ENCODE results near the gene ANKRD23. TPM values are rescaled to one million over a fixed set of nuclear protein-coding genes. Genes with fewer than 3 reads are reported as not detected.

Gene ANKRD23
- total RNA-seq, 2 experiments from 2014 or later: 3.3 to 4.2 TPM

- Mint-ChIP-seq H3K4me1 (ENCODE audit: low read depth) (peaks cover 11% of the 10 kb centered on the region), H3K27me3 (ENCODE audit: low read depth) (no peaks in the 10 kb centered on the region), H3K36me3 (ENCODE audit: low read depth) (peaks cover 12% of the 10 kb centered on the region), H3K9me3 (no peaks in the 10 kb centered on the region), H3K27ac (no peak overlapping the region), H3K4me3 (no peak overlapping the region)
- no peak for DNase-seq
- intact Hi-C loops (cut with micrococcal nuclease): loop anchor here (1.0 to 2.0 kb wide), 2 partner anchors 18 to 23 kb away; partner anchors contain the start of genes ANKRD39 and CNNM3
- CTCF ChIA-PET: interaction anchor here (1.1 to 1.7 kb wide), 5 partner anchors 16 to 122 kb away, joined by 3 to 9 read pairs (median 5); partner anchors contain the start of gene ANKRD39
Observed at GRCh38 chr2:96839875-96840850, 3.7 kb downstream of the ANKRD23 start.

DNA sequence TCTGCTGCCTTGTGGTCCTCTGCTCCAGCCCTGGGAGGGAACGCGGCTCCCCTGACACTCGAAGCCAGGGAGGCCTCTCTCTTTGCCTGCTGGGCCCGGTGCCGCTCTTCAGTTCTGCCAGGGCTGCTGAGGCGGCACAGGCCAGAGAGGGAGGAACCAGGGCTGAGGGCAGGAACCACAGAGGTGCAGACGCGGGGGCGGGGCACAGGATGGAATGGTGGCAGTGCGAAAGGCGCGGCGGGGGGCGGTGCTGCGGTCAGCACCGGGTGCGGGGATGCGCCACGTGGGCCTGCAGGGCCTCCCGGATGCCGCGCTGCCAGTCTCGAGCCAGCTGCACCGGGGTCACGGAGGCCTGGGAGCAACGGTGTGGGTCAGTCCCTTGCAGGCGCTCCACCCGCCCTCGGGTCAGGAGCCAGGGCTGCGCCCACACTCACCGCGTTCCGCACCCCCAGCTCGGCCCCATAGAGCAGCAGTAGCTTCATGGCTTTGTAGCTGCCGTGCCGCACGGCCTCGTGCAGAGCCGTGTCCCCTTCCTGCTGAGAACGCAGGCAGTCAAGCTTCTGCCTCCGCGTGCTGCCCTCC lies 4.4 kb downstream of the ANKRD23 start:
- Mint-ChIP-seq H3K4me3 (peak overlapping the region; percentile 49), H3K27ac (no peak overlapping the region), H3K36me3 (ENCODE audit: low read depth) (peaks cover 9% of the 10 kb centered on the region), H3K27me3 (ENCODE audit: low read depth) (no peaks in the 10 kb centered on the region), H3K4me1 (ENCODE audit: low read depth) (peaks cover 11% of the 10 kb centered on the region), H3K9me3 (no peaks in the 10 kb centered on the region)
- CTCF ChIA-PET: interaction anchor here (1.1 to 1.7 kb wide), 4 partner anchors 17 to 123 kb away, joined by 3 to 9 read pairs (median 6); partner anchors contain the start of gene ANKRD39
- intact Hi-C loops (cut with micrococcal nuclease): loop anchor here (1.0 to 2.0 kb wide), 2 partner anchors 19 to 23 kb away; partner anchors contain the start of genes ANKRD39 and CNNM3
- peak; percentile 89 for DNase-seq

DNA sequence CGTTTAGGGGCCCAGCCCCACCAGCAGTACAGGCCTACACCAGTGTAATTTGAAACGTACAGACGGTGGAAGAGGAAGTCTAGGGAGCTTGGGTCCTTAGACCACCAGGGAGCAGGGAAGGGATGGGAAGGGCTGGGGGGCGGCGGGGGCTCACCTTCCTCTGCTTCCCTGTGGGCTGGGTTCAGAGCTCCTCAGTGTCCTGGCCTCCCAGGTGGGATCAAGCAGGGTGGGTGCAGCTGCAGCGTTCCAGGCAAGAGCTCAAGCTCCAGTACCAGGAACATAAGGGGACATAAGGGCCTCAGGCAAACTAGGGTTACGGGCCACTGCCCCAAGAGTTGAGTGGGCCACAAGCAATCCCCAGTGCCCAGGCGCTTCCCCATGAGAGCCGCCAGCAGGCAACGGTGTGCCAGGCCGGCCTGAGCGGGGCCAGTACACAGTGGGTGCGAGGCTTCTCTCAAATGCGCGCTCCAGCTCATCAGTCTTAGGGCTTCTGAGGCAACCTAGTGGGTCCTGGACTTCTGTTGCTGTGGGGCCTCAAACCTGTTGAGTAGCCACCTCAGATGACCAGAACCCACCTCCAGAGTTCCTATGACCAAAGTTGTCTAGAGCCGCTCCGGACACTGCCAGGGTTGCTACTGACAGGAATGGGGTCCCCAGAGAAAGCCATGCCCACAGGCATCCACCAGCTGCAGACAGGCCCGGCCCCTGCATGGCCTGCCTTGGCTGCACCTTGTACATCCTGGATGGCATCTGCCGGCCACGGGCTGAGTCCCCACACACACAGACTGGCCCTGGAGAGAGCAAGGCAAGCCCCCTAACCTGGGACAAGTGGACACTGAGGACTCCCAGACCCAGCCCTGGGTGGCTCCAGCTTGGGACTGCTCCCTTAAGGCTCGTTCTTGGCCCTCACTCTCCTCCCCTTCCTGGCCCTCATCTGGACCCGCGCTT lies 5.2 kb downstream of the ANKRD23 start:
- Mint-ChIP-seq H3K36me3 (ENCODE audit: low read depth) (peaks cover 11% of the 10 kb centered on the region), H3K9me3 (no peaks in the 10 kb centered on the region), H3K27me3 (ENCODE audit: low read depth) (no peaks in the 10 kb centered on the region), H3K4me1 (ENCODE audit: low read depth) (peaks cover 11% of the 10 kb centered on the region), H3K27ac (no peak overlapping the region), H3K4me3 (peak overlapping the region; percentile 49)
- intact Hi-C loops (cut with micrococcal nuclease): loop anchor here (1.0 to 2.0 kb wide), 2 partner anchors 20 to 22 kb away; partner anchors contain the start of genes ANKRD39 and CNNM3
- CTCF ChIA-PET: no interaction called here
- DNase-seq: no peak

DNA sequence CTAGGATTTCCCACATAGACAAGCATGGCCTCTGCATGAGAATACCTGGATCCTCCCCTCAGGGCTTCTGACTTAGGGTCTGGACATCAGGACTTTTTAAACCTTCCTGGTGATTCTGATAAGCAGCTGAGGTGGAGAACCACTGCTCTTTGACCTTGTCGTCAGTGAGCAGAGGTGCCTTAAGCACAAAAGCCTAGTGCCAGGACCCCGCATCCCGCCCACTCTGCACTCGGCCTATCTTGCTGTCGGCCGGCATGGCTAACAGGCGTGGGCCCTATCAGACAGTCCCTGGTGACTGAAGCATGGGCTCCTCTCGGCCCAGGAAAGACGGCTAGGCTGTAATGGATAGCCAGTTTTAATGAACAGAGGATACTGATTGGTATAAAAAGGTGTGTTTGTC lies 6.2 kb downstream of the ANKRD23 start:
- intact Hi-C loops (cut with micrococcal nuclease): no loop called here
- no peaks in the 10 kb centered on the region for H3K27me3 Mint-ChIP-seq (ENCODE audit: low read depth)
- peaks cover 11% of the 10 kb centered on the region for H3K36me3 Mint-ChIP-seq (ENCODE audit: low read depth)
- H3K4me1 Mint-ChIP-seq (ENCODE audit: low read depth): peaks cover 11% of the 10 kb centered on the region
- H3K9me3 Mint-ChIP-seq: no peaks in the 10 kb centered on the region
- no peak overlapping the region for H3K27ac Mint-ChIP-seq
- CTCF ChIA-PET: no interaction called here
- DNase-seq: no peak
- H3K4me3 Mint-ChIP-seq: no peak overlapping the region

DNA sequence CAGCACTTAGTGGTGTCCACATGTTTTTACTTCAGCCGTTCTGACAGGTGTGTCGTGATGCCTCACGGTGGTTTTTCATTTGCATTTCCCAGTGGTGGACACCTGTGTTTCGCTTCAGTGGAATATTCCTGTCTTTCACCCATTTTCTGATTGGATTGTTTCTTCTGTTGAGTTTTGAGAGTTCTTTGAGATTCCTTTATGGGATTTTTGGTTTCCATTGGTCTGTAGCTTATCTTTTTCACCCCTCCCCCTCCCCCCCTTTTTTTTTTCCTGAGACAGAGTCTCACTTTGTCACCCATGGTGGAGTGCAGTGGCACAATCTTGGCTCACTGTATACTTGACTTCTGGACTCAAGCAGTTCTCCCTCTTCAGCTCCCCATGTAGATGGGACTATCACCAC lies 8.0 kb downstream of the ANKRD23 start:
- Mint-ChIP-seq H3K4me3 (no peak overlapping the region), H3K9me3 (no peaks in the 10 kb centered on the region), H3K4me1 (ENCODE audit: low read depth) (peaks cover 11% of the 10 kb centered on the region), H3K27me3 (ENCODE audit: low read depth) (no peaks in the 10 kb centered on the region), H3K36me3 (ENCODE audit: low read depth) (peaks cover 12% of the 10 kb centered on the region), H3K27ac (no peak overlapping the region)
- intact Hi-C loops (cut with micrococcal nuclease): no loop called here
- no peak for DNase-seq
- CTCF ChIA-PET: interaction anchor here (0.6 kb wide), 2 partner anchors 115 to 221 kb away, joined by 3 read pairs; no protein-coding TSS in a partner anchor

GRCh38 chr2:96832754-96833507 lies 10.9 kb downstream of the ANKRD23 start:
- no peaks in the 10 kb centered on the region for H3K4me1 Mint-ChIP-seq (ENCODE audit: low read depth)
- no peak overlapping the region for H3K4me3 Mint-ChIP-seq
- intact Hi-C loops (cut with micrococcal nuclease): no loop called here
- peaks cover 10% of the 10 kb centered on the region for H3K36me3 Mint-ChIP-seq (ENCODE audit: low read depth)
- CTCF ChIA-PET: interaction anchor here (0.8 to 1.6 kb wide), 2 partner anchors 25 to 29 kb away, joined by 4 to 10 read pairs; partner anchors contain the start of gene ANKRD39
- no peak for DNase-seq
- no peak overlapping the region for H3K27ac Mint-ChIP-seq
- no peaks in the 10 kb centered on the region for H3K27me3 Mint-ChIP-seq (ENCODE audit: low read depth)
- H3K9me3 Mint-ChIP-seq: no peaks in the 10 kb centered on the region

- H3K9me3 Mint-ChIP-seq: no peaks in the 10 kb centered on the region
- H3K36me3 Mint-ChIP-seq (ENCODE audit: low read depth): peaks cover 10% of the 10 kb centered on the region
- no peak for DNase-seq
- H3K27ac Mint-ChIP-seq: no peak overlapping the region
- no peaks in the 10 kb centered on the region for H3K27me3 Mint-ChIP-seq (ENCODE audit: low read depth)
- no peak overlapping the region for H3K4me3 Mint-ChIP-seq
- intact Hi-C loops (cut with micrococcal nuclease): no loop called here
- CTCF ChIA-PET: interaction anchor here (0.8 kb wide), 1 partner anchor 30 kb away, joined by 4 read pairs; no protein-coding TSS in a partner anchor
- H3K4me1 Mint-ChIP-seq (ENCODE audit: low read depth): no peaks in the 10 kb centered on the region
Observed at GRCh38 chr2:96832408-96832753, 11.4 kb downstream of the ANKRD23 start.

DNA sequence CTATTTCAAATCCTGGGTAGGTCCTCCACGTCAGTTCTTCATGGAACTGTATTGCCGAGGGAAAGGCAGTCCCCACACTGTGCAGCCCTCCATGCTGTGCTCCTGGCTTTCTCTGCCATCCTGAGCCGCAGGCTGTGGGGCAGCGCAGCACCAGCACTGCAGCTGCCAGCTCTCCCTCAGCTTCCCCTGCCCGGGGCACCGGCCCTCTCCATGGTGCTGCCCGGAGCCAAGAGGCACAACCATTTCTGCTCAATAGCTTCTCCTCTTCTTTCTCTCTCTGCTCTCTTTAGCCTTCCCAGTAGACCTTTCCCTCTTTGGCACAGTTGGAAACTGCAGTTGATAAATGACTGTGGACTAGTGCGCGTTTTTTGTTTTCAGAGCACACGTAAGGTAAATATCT lies 12.1 kb downstream of the ANKRD23 start:
- intact Hi-C loops (cut with micrococcal nuclease): no loop called here

DNA sequence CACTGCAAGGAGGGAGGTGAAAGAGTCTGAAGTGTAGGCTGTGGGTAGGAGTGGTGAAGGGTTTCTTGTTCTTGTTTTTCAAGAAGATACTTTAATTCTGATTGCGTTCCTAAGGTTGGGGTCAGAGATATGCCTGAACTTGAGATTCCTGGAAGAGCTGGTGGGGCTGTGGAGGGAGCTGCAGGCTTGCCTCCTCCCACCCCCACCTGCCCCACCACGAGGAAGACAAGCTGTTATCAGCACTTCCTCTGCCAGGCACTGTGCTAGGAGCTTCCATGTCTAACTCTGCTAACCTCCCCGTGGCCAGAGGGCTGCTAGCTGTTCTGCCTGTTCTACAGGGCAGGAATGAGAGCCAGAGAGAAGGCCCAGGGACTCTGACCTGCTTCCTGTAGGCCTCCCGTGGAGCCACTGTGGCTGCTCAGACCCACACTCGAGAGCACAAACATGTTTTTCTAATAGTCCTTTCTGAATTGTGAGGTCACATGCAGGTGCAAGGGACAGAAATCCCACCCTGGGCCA lies 13.7 kb downstream of the ANKRD23 start:
- peaks cover 11% of the 10 kb centered on the region for H3K36me3 Mint-ChIP-seq (ENCODE audit: low read depth)
- no peak for DNase-seq
- H3K27me3 Mint-ChIP-seq (ENCODE audit: low read depth): no peaks in the 10 kb centered on the region
- H3K9me3 Mint-ChIP-seq: no peaks in the 10 kb centered on the region
- CTCF ChIA-PET: no interaction called here
- no peak overlapping the region for H3K27ac Mint-ChIP-seq
- no peaks in the 10 kb centered on the region for H3K4me1 Mint-ChIP-seq (ENCODE audit: low read depth)
- intact Hi-C loops (cut with micrococcal nuclease): no loop called here
- H3K4me3 Mint-ChIP-seq: no peak overlapping the region

More for the DNA sequence above, 12.1 kb downstream of the ANKRD23 start:
- no peak for DNase-seq
- no peaks in the 10 kb centered on the region for H3K27me3 Mint-ChIP-seq (ENCODE audit: low read depth)
- CTCF ChIA-PET: no interaction called here
- H3K4me3 Mint-ChIP-seq: no peak overlapping the region
- H3K9me3 Mint-ChIP-seq: no peaks in the 10 kb centered on the region
- H3K4me1 Mint-ChIP-seq (ENCODE audit: low read depth): no peaks in the 10 kb centered on the region
- no peak overlapping the region for H3K27ac Mint-ChIP-seq
- H3K36me3 Mint-ChIP-seq (ENCODE audit: low read depth): peaks cover 11% of the 10 kb centered on the region

DNA sequence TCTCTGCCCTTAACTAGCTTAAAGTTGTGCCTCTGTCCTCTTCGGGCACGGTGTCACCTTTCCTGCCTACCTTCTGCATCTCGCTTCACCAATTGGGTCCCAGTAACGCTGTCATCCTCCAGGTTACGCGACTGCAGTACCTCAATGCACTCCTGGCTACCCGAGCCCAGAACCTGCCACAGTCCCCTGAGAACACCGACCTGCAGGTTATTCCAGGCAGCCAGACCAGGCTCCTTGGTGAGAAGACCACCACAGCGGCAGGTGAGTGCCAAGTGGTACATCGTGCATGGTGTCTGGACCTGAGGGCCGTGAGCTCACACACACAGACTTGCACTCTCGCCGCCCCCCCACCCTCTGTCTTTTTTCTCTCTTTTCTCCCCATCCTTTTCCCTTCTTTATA lies 14.9 kb downstream of the ANKRD23 start:
- H3K9me3 Mint-ChIP-seq: no peaks in the 10 kb centered on the region
- H3K27ac Mint-ChIP-seq: no peak overlapping the region
- CTCF ChIA-PET: interaction anchor here (0.6 kb wide), 1 partner anchor 22 kb away, joined by 3 read pairs; no protein-coding TSS in a partner anchor
- peaks cover 9% of the 10 kb centered on the region for H3K36me3 Mint-ChIP-seq (ENCODE audit: low read depth)
- no peaks in the 10 kb centered on the region for H3K27me3 Mint-ChIP-seq (ENCODE audit: low read depth)
- intact Hi-C loops (cut with micrococcal nuclease): no loop called here
- H3K4me1 Mint-ChIP-seq (ENCODE audit: low read depth): no peaks in the 10 kb centered on the region
- no peak overlapping the region for H3K4me3 Mint-ChIP-seq
- DNase-seq: no peak

DNA sequence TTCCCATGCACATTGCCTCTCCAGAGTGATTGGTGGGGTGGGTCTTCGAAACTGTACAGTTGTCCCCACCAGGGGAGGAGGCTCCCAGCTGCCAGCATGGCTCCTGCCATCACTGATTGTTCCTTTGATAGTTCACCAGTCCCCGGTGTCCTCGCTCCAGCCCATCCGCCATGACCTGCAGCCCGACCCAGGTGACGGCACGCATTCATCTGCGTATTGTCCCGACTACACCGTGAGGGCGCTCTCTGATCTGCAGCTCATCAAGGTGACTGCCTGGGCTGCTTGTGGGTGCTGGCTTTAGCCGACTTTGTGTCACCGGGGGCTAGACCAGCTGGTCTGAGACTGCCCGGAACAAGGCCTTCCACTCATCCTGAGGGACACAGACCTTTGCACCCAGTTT lies 15.4 kb downstream of the ANKRD23 start:
- Mint-ChIP-seq H3K4me1 (ENCODE audit: low read depth) (no peaks in the 10 kb centered on the region), H3K27me3 (ENCODE audit: low read depth) (no peaks in the 10 kb centered on the region), H3K9me3 (no peaks in the 10 kb centered on the region), H3K36me3 (ENCODE audit: low read depth) (peaks cover 9% of the 10 kb centered on the region), H3K27ac (no peak overlapping the region), H3K4me3 (no peak overlapping the region)
- DNase-seq: no peak
- CTCF ChIA-PET: interaction anchor here (0.6 kb wide), 1 partner anchor 22 kb away, joined by 3 read pairs; no protein-coding TSS in a partner anchor
- intact Hi-C loops (cut with micrococcal nuclease): no loop called here
